Body of pancreas (tissue), 4 donors: ENCODE measurements around the gene UNC5A.

ENCODE experiments used
- POLR2A ChIP-seq, 3 donors: fragments of 450-650 bp; IDR thresholded peaks; one replicate each; pipeline ENCODE4 v1.6.1; 2016; ENCODE audit warnings: antibody characterized with exemption in 3 of 3, mild to moderate bottlenecking in 2 of 3
- TF ChIP-seq, protein P1 (sequence below), 7 experiments: fragments of 450-650 bp in 4 of 7; fragments of 200-600 bp in 3 of 7; sonication (generic) in 3 of 7; IDR thresholded peaks; one replicate each; pipeline ENCODE4 v1.5.1; 2016 to 2019; ENCODE audit warnings: antibody characterized with exemption in 7 of 7

DNA sequence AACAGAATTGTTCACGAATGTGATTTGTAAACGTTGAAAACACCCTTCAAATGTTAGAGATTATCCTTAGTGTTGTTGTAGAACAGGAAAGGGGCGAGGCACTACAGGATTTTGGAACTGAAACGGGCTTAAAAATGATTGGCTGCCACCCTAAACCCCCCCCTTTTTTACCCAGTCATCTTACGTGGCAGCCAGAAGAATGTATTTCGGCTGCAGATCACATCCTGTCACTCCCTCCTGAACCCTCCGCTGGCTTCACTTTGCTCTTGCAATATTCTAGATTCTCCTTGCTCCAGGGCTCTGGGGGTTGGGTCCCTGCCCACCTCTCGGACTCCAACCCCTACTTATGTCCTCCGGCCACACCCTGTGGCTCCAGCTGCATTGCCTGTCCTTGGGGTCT lies 13.9 kb upstream of the UNC5A start:
- TF ChIP-seq, protein P1, sequence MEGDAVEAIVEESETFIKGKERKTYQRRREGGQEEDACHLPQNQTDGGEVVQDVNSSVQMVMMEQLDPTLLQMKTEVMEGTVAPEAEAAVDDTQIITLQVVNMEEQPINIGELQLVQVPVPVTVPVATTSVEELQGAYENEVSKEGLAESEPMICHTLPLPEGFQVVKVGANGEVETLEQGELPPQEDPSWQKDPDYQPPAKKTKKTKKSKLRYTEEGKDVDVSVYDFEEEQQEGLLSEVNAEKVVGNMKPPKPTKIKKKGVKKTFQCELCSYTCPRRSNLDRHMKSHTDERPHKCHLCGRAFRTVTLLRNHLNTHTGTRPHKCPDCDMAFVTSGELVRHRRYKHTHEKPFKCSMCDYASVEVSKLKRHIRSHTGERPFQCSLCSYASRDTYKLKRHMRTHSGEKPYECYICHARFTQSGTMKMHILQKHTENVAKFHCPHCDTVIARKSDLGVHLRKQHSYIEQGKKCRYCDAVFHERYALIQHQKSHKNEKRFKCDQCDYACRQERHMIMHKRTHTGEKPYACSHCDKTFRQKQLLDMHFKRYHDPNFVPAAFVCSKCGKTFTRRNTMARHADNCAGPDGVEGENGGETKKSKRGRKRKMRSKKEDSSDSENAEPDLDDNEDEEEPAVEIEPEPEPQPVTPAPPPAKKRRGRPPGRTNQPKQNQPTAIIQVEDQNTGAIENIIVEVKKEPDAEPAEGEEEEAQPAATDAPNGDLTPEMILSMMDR (IDR thresholded peaks at IDR 0.05): no peak
- TF ChIP-seq POLR2A (IDR thresholded peaks at IDR 0.05): no peak
